Stimulated activated CD8-positive, alpha-beta memory T cell treated with anti-CD3 and anti-CD28 coated beads, Interleukin-7, amount 100 ng/mL, for 1 hour (primary cell): ENCODE data around the gene HSFX3.
"Not testable (repeated sequence)": the region's sequence is repeated elsewhere in the genome, so short reads cannot be mapped to it uniquely, and the experiment has no call there.

Experiments used
- DNase-seq, 2 donors: peaks; one replicate each; pipeline ENCODE4 v3.0.0-alpha.2; 2020; ENCODE audit warnings: low read depth in 2 of 2

The HSFX3 gene

DNA sequence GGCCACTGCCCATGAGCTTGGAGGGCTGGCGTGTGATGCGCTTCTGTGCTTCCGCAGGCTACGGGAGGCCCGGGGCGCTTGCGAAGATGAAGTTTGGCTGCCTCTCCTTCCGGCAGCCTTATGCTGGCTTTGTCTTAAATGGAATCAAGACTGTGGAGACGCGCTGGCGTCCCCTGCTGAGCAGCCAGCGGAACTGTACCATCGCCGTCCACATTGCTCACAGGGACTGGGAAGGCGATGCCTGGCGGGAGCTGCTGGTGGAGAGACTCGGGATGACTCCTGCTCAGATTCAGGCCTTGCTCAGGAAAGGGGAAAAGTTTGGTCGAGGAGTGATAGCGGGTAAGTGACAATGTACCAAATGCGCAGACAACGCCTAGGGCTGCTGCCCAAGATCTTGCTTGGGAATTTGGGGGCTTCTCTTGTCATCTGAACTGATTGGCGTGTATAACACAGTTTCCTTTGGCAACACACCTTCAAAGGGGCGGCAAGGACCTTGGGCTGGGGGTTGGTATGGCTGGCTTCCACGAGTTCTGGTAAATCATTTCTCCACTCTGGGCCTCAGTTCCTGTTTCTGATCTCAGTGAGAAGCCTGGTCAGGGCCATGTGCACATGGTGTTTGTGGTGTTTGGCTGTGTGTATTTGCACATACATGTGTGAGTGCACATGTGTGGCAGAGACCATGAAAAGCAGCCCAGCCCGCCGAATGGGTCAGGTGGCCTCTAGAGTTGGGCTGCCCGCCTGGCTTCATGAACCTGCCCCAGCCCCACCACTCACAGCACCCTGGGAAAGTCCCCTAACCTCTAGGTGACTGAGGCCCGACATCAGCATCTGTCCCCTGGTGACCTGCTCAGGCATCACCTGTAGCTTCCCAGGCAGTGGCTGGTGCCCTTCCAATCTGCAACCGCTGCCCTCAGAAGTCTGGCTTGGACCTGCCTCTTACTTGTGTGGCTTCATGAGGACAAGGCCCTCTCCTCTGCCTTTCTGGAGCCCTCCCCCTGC is 3.9 kb downstream of the HSFX3 start:
- DNase-seq: not testable (repeated sequence)

DNA sequence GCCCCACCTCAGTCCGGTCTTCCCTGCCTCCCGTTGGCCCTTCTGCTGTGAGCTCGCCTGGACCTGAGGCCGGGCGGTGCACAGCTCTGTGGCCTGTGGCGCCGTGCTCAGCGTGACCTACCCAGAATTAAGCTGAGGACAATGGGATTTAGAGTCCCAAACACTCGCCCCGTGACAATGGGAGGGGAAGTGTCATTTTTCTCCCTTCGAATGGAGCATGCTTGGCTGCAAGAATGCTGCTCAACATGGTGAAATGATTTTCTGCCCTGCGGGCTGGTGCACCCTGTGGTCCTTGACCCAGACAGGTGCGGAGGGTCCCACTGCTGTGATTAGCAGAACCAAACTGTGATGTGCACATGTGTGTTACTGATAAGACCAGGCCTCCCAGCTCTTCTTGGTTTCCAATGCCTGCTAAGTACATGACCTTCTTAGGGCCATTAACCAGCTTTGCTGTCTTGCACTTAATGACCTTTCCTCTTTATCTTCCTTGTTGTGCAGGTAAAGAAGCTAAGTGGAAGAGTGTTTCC is 8.1 kb downstream of the HSFX3 start:
- no peak for DNase-seq

DNA sequence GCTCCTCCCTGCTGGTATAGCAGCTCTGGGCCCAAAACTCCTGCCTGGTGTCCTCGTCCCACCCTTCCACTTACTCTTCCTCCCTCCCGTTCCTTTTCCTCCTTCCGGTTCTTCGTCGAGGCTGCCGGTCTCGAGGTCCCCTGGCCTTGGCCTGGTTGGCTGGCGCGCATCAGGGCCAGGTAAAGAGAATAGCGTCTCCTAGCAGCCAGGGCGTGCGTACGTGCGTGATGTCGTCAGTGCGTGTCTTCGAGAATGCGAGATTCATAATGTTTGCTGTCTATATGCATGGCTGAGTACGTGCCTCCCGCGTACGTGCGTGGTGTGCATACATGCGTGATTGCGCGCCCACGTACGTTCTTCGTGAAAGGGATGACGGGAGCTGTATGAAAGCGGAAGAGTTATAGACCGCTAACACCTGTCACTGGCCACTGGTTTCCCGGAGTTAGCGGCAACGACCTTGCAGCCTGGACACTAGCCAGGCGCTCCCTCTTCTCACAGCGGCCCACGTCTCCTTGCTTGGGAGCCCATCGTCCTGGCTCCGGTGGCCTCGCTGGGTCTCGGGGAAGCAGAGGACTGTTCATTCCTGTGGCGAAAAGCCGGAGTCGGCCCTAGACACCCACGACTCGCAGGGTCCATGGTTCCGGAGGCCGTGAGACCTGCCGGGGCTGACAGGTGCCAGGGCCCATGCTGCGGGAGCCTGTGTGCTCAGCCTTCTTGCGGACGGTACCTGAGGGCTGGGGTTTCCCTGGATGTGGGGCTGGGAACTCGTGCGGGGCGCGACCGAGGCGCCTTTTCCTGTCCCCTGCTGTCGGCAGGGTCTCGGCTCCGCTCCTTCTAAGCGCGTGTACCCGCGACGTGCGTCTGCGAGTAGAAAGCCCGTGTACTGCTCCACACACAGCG is 8.9 kb downstream of the HSFX3 start, which contains the start of gene EOLA1:
Gene EOLA1 (plus strand): TSS at position 392 of the 900 bp plus-strand sequence. CDS start 4,619 bp downstream, outside the sequence.
- peak; percentile 61 to 69 for DNase-seq

DNA sequence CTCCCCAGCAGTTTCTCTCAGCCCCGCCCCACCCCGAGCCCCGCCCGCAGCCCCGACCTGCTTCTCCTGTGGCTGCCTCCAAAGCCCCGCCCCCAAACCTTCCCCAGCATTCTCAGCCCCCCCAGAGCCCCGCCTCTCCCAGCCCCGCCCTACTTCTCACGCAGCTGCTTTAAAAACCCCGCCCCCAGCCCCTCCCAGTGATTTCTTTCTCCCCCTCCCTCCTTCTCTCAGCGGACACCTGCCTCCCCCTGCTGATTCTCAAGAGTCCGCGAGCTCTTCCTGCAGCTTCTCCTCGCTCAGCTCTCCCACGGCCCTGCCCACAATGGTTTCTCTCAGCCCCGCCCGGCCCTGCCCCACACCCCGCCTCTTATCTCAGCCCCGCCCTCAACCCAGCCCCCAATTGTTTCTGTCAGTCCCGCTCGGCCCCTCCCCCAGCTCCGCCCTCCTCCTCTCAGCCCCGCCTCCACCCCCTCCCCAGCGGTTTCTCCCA is 9.5 kb downstream of the HSFX3 start:
- peak; percentile 73 to 78 for DNase-seq

- DNase-seq: peak; percentile 62 to 67
Observed at GRCh38 chrX:149539283-149540130, 10.2 kb downstream of the HSFX3 start.

DNA sequence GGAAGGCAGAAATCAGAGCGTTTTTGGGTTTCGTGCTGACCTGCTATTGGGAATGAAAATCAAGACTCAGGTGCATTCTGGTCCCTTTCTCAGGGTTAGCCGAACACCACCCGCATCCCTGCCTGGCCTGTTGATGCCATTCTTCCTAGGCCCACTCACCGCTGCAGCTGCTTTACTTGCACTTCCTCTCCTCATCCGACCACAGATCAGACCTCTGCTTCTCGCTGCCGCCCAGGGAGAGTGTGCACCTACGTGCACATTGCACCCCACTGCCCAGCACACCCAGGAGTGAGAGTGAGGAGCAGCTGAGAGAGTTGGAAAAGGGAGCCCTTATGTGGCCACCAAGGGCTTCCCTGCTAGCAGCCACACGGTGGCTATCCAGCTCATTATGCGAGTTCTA is 12.2 kb downstream of the HSFX3 start:
- not testable (repeated sequence) for DNase-seq

DNA sequence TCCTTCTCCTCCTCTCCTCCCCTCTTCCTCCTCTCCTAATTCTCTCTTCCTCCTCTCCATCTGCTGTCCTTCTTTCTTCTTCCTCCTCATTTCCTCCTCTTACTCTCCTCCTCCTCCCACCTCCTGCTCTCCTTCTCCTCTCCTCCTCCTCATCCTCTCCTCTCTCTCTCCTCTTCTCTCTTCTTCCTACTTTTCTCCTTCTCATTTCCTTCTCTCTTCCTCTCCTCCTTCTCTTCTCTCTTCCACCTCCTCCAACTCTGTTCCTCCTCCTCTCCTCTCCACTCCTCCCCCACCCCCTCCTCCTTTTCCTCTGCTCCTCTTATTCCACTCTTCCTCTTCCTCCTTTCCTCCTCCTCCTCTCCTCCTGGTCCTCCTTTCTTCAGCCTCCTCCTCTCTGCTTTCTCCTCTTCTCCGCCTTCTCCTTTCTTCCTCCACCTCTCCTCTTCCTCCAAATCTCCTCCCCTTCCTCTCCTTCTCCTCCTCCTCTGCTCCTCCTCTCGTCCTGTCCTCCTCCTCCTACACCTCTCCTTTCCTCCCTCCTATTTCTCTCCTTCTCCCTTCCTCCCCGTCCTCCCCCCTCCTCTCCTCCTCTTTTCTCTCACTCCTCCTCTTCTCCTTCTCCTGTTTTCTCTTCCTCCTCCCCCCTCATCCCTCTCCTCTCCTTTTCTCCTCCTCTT is 14.7 kb downstream of the HSFX3 start:
- DNase-seq: not testable (repeated sequence)

- not testable (repeated sequence) for DNase-seq
Observed at GRCh38 chrX:149533999-149534398, 15.7 kb downstream of the HSFX3 start.

DNA sequence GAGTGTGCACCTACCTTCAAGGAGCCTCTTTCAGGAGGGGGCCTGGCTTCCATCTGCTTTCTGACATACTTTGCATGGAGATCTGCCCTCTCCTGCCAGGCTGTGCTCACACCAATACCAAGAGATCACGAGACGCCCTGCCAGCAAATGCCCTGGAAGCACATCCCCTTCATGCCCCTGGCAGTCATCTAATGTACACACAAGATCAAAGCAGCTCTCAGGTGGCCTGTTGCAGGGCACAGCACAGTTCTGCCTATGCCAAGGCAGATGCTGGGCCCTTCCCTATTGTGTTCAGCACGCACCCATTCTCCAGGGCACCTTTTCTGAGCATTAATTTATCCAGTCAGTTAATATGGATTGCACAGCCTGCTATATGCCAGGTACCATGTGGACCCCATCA is 16.9 kb downstream of the HSFX3 start:
- DNase-seq: not testable (repeated sequence)

DNA sequence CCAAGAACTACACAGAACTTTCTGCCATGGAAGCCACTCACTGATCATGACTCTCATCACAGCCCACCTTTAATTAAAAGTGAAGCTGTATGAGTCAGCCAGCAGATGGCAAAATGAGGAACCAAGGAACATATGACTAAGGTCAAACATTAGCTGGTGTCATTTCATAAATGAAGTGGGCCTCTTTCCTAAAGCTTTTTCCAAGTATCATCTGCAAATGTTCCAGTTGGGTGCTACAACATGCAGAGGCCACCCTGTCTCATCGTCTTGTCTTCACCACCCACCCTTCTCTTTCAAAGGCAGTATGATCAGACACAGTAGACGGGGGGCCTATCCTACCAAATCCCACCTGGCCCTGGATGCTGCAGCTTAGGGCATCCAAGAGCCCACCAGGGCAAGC is 18.1 kb downstream of the HSFX3 start:
- DNase-seq: no peak

DNA sequence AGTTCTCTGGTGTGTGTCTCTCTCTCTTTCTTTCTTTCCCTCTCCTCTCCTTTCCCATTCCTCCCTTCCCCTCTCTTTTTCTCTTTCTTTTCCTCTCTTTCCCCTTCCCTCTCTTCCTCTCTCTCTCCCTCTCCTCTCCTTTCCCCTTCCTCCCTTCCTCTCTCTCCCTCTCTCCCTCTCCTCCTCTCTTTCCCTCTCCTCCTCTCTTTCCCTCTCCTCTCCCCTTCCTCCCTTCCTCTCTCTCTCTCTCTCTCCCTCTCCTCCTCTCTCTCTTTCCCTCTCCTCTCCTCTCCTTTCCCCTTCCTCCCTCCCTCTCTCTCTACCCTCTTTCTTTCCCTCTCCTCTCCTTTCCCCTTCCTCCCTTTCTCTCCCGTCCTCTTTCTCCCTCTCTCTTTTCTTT is 21.3 kb downstream of the HSFX3 start:
- DNase-seq: no peak

DNA sequence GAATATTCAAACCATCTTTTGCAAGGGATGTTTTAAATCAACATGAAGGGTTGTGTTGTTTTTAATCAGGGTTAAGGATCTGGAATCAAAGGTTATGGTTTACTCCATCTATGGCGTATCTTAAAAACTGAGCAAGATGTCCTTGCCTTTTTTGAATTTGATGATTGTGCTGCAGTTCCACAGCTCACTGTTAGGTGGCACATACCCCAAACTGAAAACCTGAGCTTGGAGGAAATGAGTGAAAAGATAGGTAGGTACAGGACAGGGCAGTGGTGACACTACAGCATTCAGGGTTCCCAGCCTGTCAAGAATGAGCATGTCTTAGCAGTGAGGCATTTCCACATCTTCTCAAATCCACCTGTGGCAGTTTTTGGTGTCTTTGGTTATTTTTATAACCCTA is 22.0 kb downstream of the HSFX3 start:
- no peak for DNase-seq

DNA sequence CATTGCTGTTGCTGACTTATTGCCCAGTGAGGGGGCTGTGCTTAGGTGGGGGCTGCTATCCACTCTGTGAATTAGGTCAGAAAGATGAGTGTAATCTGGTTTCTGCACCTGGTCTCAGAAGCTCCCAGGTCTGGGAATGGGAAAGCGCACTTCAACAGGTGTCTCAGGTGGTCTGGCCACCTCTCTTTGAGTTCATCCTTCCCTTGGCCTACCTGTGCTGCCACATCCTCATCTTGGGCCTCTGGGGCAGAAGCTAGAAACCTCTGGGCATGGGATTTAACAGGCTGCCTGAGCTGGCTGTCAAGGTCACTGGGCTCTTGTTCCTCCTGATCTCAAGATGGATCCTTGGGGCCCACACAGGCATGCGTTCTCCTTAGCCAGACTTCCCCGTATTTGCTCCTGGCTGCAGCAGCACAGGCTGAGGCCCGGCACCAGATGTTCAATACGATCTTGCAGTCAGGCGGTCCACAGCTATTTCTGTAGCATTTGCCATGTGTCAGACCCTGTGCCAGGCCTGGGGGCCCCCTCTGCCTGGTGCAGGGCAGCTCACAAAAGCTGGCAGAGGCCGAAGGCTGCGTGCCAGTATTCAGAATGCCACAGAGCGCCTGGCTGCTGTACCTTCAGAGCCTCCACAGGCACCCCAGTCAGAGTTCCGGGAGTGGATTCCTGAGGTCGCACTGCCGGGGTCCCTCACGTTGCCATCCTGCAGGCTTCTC is 23.2 kb downstream of the HSFX3 start:
- not testable (repeated sequence) for DNase-seq

DNA sequence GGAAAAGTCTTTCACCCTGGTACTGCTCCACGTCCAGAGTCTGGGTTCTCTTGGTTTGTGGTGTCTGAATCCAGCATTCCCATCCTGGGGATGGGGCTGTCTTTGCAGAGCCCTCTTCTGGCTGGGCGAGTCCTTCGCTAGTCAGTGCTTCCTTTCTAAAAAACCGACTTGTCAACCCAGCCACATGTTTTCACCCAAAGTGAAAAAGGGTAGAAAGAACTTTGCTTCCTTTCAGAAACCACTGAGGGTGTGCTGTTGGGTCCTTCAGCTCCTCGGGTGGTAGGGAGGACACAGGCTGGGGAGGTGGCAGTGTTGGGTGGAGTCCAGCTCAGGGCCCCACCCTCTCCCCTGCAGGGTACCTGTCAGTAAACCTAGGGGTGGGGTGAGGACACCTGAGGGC is 23.8 kb downstream of the HSFX3 start:
- DNase-seq: not testable (repeated sequence)

DNA sequence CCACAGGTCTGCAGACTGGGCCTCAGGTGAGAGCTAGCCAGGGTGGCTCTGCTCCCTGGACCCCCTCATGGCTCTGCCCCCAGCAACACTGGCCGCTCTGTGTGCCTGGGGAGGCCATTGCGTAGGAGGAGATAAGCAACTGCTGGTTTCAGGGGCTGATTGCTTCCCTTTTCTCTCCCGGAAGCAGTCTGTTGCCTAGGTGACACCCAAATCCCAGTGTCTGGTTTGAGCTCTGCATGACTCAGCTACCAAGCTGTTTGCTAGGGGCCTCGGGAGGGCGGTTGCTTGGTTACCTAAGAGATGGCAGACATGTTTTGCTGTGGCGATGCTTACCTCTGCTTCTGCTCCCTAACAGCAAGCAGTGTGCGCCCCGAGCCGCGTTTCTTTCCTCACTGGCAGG is 24.3 kb downstream of the HSFX3 start:
- DNase-seq: not testable (repeated sequence)

DNA sequence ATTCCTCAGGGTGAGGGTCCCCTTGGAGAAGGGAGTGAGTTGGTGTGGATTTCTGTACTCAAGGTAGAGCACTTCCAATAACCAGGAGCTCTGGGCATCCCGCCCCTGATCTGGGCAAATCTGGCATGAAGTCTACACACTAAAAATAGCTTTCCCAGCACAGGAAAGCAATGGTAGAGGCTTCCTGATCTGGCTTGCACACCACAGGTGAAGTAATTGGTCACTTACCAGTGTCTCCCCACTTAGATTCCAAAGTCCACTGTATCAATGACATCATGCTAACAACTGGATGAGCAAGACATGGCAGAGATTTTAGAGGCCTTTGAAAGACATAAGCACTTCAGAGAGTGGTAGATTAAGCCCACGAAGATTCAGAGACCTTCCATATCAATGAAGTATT is 26.8 kb downstream of the HSFX3 start:
- no peak for DNase-seq

GRCh38 chrX:149521438-149521837 is 28.3 kb downstream of the HSFX3 start:
- DNase-seq: no peak

DNA sequence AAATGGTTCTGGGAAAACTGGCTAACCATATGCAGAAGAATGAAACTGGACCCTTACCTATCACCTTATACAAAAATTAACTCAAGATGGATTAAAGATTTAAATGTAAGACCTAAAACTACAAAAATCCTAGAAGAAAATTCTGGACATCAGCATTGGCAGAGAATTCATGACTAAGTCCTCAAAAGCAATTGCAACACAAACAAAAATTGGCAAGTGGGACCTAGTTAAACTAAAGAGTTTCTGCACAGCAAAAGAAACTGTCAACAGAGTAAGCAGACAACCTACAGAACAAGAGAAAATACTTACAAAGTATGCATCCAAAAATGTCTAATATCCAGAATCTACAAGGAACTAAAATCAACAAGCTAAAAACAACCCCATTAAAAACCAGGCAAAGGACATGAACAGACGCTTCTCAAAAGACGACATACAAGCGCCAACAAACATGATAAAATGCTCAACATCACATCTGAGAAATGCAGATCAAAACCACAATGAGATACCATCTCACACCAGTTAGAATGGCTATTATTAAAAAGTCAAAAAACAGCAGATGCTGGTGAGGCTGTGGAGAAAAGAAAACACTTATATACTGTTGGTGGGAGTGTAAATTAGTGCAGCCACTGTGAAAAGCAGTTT is 29.0 kb downstream of the HSFX3 start:
- DNase-seq: not testable (repeated sequence)

- no peak for DNase-seq
Observed at GRCh38 chrX:149518236-149518635, 31.5 kb downstream of the HSFX3 start.
